Immature natural killer cell (primary cell): ENCODE measurements around the gene SRSF7. TPM values are rescaled to one million over a fixed set of nuclear protein-coding genes. Genes with fewer than 3 reads are reported as not detected.
"Not testable (repeated sequence)": the region's sequence is repeated elsewhere in the genome, so short reads cannot be mapped to it uniquely, and the experiment has no call there.

Source experiments
- DNase-seq, 3 donors: peaks; one replicate each; pipeline ENCODE4 v3.0.0; 2022; ENCODE audit warnings: mixed read lengths in 1 of 3
- H3K27ac Mint-ChIP-seq, 6 donors: one replicate each; pipeline ENCODE4 v1.8.0; 2020; ENCODE audit warnings: mixed read lengths in 6 of 6, mild to moderate bottlenecking in 5 of 6, inconsistent platforms in 4 of 6, moderate library complexity in 3 of 6
- H3K27me3 Mint-ChIP-seq, 3 donors: one replicate each; pipeline ENCODE4 v1.8.0; 2020 to 2021; ENCODE audit warnings: low read depth in 3 of 3, mild to moderate bottlenecking in 3 of 3, mixed read lengths in 3 of 3, moderate library complexity in 3 of 3, inconsistent platforms in 1 of 3
- H3K36me3 Mint-ChIP-seq, 3 donors: one replicate each; pipeline ENCODE4 v1.8.0; 2020; ENCODE audit warnings: mixed read lengths in 3 of 3, inconsistent platforms in 2 of 3, mild to moderate bottlenecking in 2 of 3
- H3K4me1 Mint-ChIP-seq, 2 donors: one replicate each; pipeline ENCODE4 v1.8.0; 2020; ENCODE audit warnings: inconsistent platforms in 2 of 2, mild to moderate bottlenecking in 2 of 2, mixed read lengths in 2 of 2, moderate library complexity in 1 of 2
- H3K4me3 Mint-ChIP-seq, 5 donors: one replicate each; pipeline ENCODE4 v1.8.0; 2020; ENCODE audit warnings: mild to moderate bottlenecking in 5 of 5, mixed read lengths in 5 of 5, inconsistent platforms in 3 of 5, moderate library complexity in 3 of 5
- H3K9me3 Mint-ChIP-seq, 6 donors: one replicate each; pipeline ENCODE4 v1.8.0; 2020; ENCODE audit warnings: mild to moderate bottlenecking in 6 of 6, mixed read lengths in 6 of 6, inconsistent platforms in 4 of 6, moderate library complexity in 3 of 6
- polyA plus RNA-seq, 3 donors: library from polyadenylated mRNA; unstranded; fragments of 300-500 nt; fragmentation: Illumina TruSeq; gene quantifications; one replicate each; pipeline ENCODE4 v1.2.3, GENCODE V29; 2021

SRSF7 gene
- polyA plus RNA-seq, 3 donors from 2014 or later, result 171 to 209 (median 203) TPM

- peaks cover 16 to 29% of the 10 kb centered on the region in 2 donors for H3K4me1 Mint-ChIP-seq
- H3K27me3 Mint-ChIP-seq, result no peaks in the 10 kb centered on the region
- no peak overlapping the region for H3K4me3 Mint-ChIP-seq
- H3K36me3 Mint-ChIP-seq, result peaks cover 5 to 15% (median 7%) of the 10 kb centered on the region in 3 donors
- no peak overlapping the region for H3K27ac Mint-ChIP-seq
- DNase-seq, result no peak
- no peaks in the 10 kb centered on the region for H3K9me3 Mint-ChIP-seq
These were observed 32.6 kb downstream of the SRSF7 start for GRCh38 chr2:38718601-38719000.

GRCh38 chr2:38716185-38716584 is 35.0 kb downstream of the SRSF7 start:
- Mint-ChIP-seq H3K27ac (peak overlapping the region in 1 of 6 donors; percentile 38), H3K4me3 (no peak overlapping the region)

GRCh38 chr2:38714941-38715340 is 36.2 kb downstream of the SRSF7 start:
- H3K27ac Mint-ChIP-seq, DNase-seq, H3K27me3 Mint-ChIP-seq, H3K4me3 Mint-ChIP-seq, H3K4me1 Mint-ChIP-seq, H3K9me3 Mint-ChIP-seq: not testable (repeated sequence)
- H3K36me3 Mint-ChIP-seq, result peaks cover 5 to 12% (median 8%) of the 10 kb centered on the region in 3 donors

More at GRCh38 chr2:38716185-38716584, 35.0 kb downstream of the SRSF7 start:
- Mint-ChIP-seq H3K36me3 (peaks cover 10 to 13% (median 12%) of the 10 kb centered on the region in 3 donors), H3K4me1 (peaks cover 2 to 9% of the 10 kb centered on the region in 2 donors), H3K27me3 (no peaks in the 10 kb centered on the region), H3K9me3 (peaks cover 0 to 3% (median 0%) of the 10 kb centered on the region in 6 donors)
- no peak for DNase-seq

- Mint-ChIP-seq H3K36me3 (peaks cover 5 to 11% (median 8%) of the 10 kb centered on the region in 3 donors), H3K4me1 (peaks cover 8 to 21% of the 10 kb centered on the region in 2 donors), H3K9me3 (peaks cover 0 to 3% (median 0%) of the 10 kb centered on the region in 6 donors), H3K27ac (no peak overlapping the region), H3K27me3 (peaks cover 0 to 2% (median 0%) of the 10 kb centered on the region in 3 donors), H3K4me3 (no peak overlapping the region)
- DNase-seq, result no peak
These were observed 37.8 kb downstream of the SRSF7 start for GRCh38 chr2:38713338-38713737.

- no peak for DNase-seq
- peaks cover 0 to 2% (median 0%) of the 10 kb centered on the region in 3 donors for H3K27me3 Mint-ChIP-seq
- peaks cover 0 to 3% (median 0%) of the 10 kb centered on the region in 6 donors for H3K9me3 Mint-ChIP-seq
- H3K4me3 Mint-ChIP-seq, result no peak overlapping the region
- peaks cover 5 to 11% (median 8%) of the 10 kb centered on the region in 3 donors for H3K36me3 Mint-ChIP-seq
- H3K4me1 Mint-ChIP-seq, result peaks cover 8 to 22% of the 10 kb centered on the region in 2 donors
- H3K27ac Mint-ChIP-seq, result no peak overlapping the region
These were observed 38.3 kb downstream of the SRSF7 start for GRCh38 chr2:38712871-38713270.

- H3K4me1 Mint-ChIP-seq, result peaks cover 8 to 22% of the 10 kb centered on the region in 2 donors
- peaks cover 0 to 2% (median 0%) of the 10 kb centered on the region in 3 donors for H3K27me3 Mint-ChIP-seq
- H3K4me3 Mint-ChIP-seq, result no peak overlapping the region
- peaks cover 5 to 11% (median 8%) of the 10 kb centered on the region in 3 donors for H3K36me3 Mint-ChIP-seq
- H3K27ac Mint-ChIP-seq, result no peak overlapping the region
- DNase-seq, result no peak
- peaks cover 0 to 3% (median 0%) of the 10 kb centered on the region in 6 donors for H3K9me3 Mint-ChIP-seq
These were observed 38.7 kb downstream of the SRSF7 start for GRCh38 chr2:38712413-38712812.

GRCh38 chr2:38711558-38711957 is 39.6 kb downstream of the SRSF7 start:
- Mint-ChIP-seq H3K4me1 (peaks cover 10 to 22% of the 10 kb centered on the region in 2 donors), H3K9me3 (peaks cover 0 to 3% (median 0%) of the 10 kb centered on the region in 6 donors), H3K27me3 (peaks cover 0 to 2% (median 0%) of the 10 kb centered on the region in 3 donors), H3K4me3 (no peak overlapping the region), H3K27ac (peak overlapping the region in 1 of 6 donors; percentile 46), H3K36me3 (peaks cover 5 to 11% (median 8%) of the 10 kb centered on the region in 3 donors)
- no peak for DNase-seq

- Mint-ChIP-seq H3K4me1 (peaks cover 10 to 22% of the 10 kb centered on the region in 2 donors), H3K4me3 (peak overlapping the region in 1 of 5 donors; percentile 17), H3K27ac (peak overlapping the region in 2 of 6 donors; percentile 32 to 64)
These were observed 41.5 kb downstream of the SRSF7 start for GRCh38 chr2:38709567-38710194.

GRCh38 chr2:38708900-38709566 is 42.1 kb downstream of the SRSF7 start:
- Mint-ChIP-seq H3K4me3 (peak overlapping the region in 2 of 5 donors; percentile 27 to 40), H3K27ac (peak overlapping the region in 2 of 6 donors; percentile 58 to 78), H3K4me1 (peaks cover 10 to 22% of the 10 kb centered on the region in 2 donors), H3K27me3 (peaks cover 0 to 3% (median 0%) of the 10 kb centered on the region in 3 donors), H3K36me3 (peaks cover 5 to 14% (median 11%) of the 10 kb centered on the region in 3 donors), H3K9me3 (peaks cover 0 to 3% (median 0%) of the 10 kb centered on the region in 6 donors)
- DNase-seq, result no peak

More at GRCh38 chr2:38709567-38710194, 41.5 kb downstream of the SRSF7 start:
- H3K9me3 Mint-ChIP-seq, result peaks cover 0 to 3% (median 0%) of the 10 kb centered on the region in 6 donors
- H3K36me3 Mint-ChIP-seq, result peaks cover 5 to 14% (median 11%) of the 10 kb centered on the region in 3 donors
- peak; percentile 3 to 35 (median 25) for DNase-seq
- H3K27me3 Mint-ChIP-seq, result peaks cover 0 to 3% (median 0%) of the 10 kb centered on the region in 3 donors

GRCh38 chr2:38708491-38708890 is 42.7 kb downstream of the SRSF7 start:
- peak overlapping the region in 2 of 6 donors; percentile 58 to 78 for H3K27ac Mint-ChIP-seq
- peak overlapping the region in 1 of 5 donors; percentile 27 for H3K4me3 Mint-ChIP-seq
- DNase-seq, H3K9me3 Mint-ChIP-seq, H3K27me3 Mint-ChIP-seq: not testable (repeated sequence)
- H3K36me3 Mint-ChIP-seq, result peaks cover 5 to 14% (median 11%) of the 10 kb centered on the region in 3 donors
- H3K4me1 Mint-ChIP-seq, result peaks cover 10 to 22% of the 10 kb centered on the region in 2 donors

GRCh38 chr2:38706846-38707345 is 44.3 kb downstream of the SRSF7 start:
- H3K4me3 Mint-ChIP-seq, result no peak overlapping the region
- H3K36me3 Mint-ChIP-seq, result peaks cover 5 to 14% (median 11%) of the 10 kb centered on the region in 3 donors
- peaks cover 0 to 3% (median 0%) of the 10 kb centered on the region in 3 donors for H3K27me3 Mint-ChIP-seq
- H3K27ac Mint-ChIP-seq, result peak overlapping the region in 3 of 6 donors; percentile 3 to 47 (median 40)
- no peak for DNase-seq
- H3K4me1 Mint-ChIP-seq, result peaks cover 10 to 22% of the 10 kb centered on the region in 2 donors
- H3K9me3 Mint-ChIP-seq, result peaks cover 0 to 3% (median 0%) of the 10 kb centered on the region in 6 donors

GRCh38 chr2:38704664-38705063 is 46.5 kb downstream of the SRSF7 start:
- peaks cover 7 to 28% of the 10 kb centered on the region in 2 donors for H3K4me1 Mint-ChIP-seq
- peaks cover 0 to 3% (median 2%) of the 10 kb centered on the region in 3 donors for H3K27me3 Mint-ChIP-seq
- DNase-seq, result no peak
- H3K9me3 Mint-ChIP-seq, result no peaks in the 10 kb centered on the region
- no peak overlapping the region for H3K27ac Mint-ChIP-seq
- peaks cover 0 to 9% (median 6%) of the 10 kb centered on the region in 3 donors for H3K36me3 Mint-ChIP-seq
- H3K4me3 Mint-ChIP-seq, result no peak overlapping the region

- not testable (repeated sequence) for DNase-seq, H3K27ac Mint-ChIP-seq, H3K9me3 Mint-ChIP-seq, H3K36me3 Mint-ChIP-seq, H3K27me3 Mint-ChIP-seq, H3K4me3 Mint-ChIP-seq
- H3K4me1 Mint-ChIP-seq, result peaks cover 2 to 16% of the 10 kb centered on the region in 2 donors
These were observed 47.8 kb downstream of the SRSF7 start for GRCh38 chr2:38703336-38703735.
